HG02610 (cell line): ENCODE data around the gene IL1R2.
"Not testable (repeated sequence)": the region's sequence is repeated elsewhere in the genome, so short reads cannot be mapped to it uniquely, and the experiment has no call there.

Experiments
- ATAC-seq: cut with Tn5 transposase; IDR thresholded peaks from one replicate; pipeline ENCODE4 v1.9.1; 2021; ENCODE audit warnings: mild to moderate bottlenecking, moderate library complexity; ENCODE audit not compliant: unreplicated experiment

The IL1R2 gene

GRCh38 chr2:102057502-102058292, 65.9 kb downstream of the IL1R2 start:
- no peak for ATAC-seq

DNA sequence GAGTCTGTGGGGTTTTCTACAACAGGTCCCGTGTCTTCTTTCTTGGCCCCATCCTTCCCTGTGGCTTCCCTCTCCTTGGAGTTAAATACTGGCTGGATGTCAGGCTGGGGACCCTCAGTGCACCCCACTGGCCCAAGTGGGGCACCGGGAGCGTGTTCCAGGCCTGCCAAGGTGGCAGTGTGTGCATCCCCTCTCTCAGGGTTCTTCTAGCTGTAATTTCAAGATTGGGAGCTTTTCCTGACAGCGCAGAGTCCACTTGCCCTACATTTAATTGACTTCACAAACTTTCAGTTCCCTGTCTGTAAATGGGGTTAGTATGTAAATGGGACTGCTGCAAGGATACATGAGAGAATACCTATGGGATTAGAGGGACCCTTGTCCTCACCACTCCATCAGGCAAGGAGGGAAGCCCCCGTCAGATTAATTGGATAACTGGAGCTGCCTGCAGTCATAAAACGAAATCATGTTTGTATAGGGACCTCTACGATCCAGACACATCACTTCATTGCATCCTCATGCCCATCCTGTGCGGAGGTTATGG, 66.6 kb downstream of the IL1R2 start:
- ATAC-seq, result no peak

DNA sequence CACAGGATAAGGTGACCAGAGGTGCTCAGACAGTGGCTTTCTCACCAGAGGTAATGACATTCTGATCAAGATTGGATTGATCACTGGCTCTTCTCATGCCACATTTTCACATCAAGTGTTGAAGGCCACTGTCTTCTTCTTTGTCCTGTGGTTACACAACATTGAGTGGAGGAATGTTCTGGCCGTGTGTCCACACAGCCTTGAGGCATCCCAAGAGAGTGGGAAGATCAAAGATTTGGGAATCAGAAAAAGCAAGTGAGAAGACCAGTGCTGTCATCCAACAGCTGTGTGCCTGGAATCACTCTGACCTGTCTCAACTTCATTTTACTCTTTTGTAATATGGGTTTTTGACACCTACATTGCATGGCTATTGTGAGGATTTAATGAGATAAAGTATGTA, 67.4 kb downstream of the IL1R2 start:
- no peak for ATAC-seq

- ATAC-seq, result no peak
Measured at GRCh38 chr2:102060047-102060446, 68.3 kb downstream of the IL1R2 start.

- ATAC-seq, result no peak
Measured at GRCh38 chr2:102060792-102061191, 69.0 kb downstream of the IL1R2 start.

- ATAC-seq, result no peak
Measured at GRCh38 chr2:102061286-102061699, 69.5 kb downstream of the IL1R2 start.

DNA sequence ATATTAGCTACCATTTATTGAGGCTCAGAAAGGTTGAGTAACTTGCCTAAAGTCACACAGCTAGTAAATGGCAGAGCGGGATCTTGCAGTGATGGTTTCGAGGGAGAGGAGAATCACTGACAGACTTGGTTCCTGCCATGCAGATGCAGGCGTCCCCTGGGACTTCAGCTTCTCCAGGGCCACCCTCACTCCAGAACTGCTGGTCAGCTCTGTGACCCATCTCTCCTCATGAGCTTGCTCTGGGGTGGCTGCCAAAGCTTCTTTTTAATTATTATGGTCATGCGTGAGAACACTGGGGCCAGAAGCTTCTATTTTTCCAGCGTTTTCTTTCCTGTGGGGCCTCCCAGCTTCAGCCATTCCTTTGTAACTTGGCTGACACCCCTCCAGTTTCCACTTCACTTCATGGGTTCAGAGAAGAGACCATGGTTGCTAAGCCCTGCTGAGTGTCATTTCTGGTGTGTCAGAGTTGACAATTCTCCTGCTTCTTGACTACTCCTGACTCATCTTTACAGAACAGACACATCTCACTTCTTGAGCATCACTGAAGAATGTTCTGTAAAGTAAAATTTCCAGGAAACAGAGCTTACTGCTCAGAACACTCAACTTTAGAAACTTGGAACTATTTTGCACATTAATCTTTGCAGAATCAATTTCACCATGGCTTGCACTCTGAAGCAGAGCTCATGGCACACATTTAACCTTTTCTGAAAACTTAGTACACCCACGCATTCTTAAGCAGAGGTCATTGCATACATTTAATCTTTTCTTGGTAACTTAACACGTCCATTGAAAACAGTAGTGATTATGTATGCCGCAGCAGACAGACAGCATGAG, 70.4 kb downstream of the IL1R2 start:
- no peak for ATAC-seq

DNA sequence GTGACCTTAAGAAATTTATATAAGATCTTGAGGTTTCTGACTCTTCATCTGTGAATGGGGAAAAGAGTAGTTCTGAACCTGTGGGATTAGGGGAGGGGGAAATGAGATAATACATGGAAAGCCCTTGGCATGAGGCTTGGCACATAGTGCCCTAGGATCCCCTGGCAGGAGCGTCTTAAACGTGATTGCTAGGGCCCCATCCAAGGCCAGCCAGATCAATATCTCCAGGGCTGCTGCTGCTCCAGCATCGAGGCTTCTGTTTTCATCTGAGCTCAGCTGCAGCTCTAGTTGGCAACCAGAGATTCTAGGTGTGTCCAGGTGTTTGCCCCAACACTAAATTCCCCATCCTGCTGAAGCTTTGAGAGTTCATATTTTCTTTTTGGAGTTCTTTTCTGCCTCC, 71.0 kb downstream of the IL1R2 start:
- ATAC-seq, result no peak

- no peak for ATAC-seq
Measured at GRCh38 chr2:102063487-102063911, 71.7 kb downstream of the IL1R2 start.

DNA sequence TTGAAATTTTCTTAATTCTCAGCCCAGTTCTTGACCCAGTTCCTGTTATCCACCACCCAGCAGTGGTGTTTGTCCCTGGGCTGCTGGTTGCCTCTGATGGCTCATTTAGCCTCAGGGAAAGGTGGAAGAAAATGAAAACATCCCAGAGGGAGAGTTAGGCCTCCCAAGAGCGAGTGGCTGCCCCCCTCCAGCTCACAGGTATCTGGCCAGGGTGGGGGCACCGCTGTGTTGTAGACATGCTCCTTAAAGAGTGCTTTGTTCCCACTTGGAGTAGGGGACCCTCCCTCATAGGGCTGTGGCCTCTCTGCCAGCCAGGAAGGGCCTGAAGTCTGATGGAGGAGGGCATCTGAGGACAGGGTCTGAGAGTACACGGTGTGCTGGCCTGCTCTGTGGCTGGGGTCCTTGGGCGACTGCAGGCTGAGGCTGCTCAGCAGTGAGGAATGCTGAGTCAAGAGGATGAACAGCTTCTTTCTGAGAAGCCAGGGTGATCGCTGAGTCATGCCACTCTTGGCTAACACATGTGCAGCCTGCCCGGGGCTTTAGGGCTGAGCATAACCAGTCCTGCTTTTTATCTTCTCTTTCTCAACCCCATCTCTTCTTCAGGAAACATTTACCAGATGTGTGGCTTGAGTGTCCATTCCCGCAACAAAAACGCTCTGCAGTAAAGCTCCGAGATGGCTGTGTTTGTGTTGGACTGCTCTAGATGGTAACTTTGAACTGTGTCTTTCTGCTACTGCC, 72.3 kb downstream of the IL1R2 start:
- no peak for ATAC-seq

GRCh38 chr2:102064679-102065674, 73.2 kb downstream of the IL1R2 start:
- ATAC-seq, result no peak

- no peak for ATAC-seq
Measured at GRCh38 chr2:102065675-102066252, 74.0 kb downstream of the IL1R2 start.

- no peak for ATAC-seq
Measured at GRCh38 chr2:102066554-102066953, 74.8 kb downstream of the IL1R2 start.

DNA sequence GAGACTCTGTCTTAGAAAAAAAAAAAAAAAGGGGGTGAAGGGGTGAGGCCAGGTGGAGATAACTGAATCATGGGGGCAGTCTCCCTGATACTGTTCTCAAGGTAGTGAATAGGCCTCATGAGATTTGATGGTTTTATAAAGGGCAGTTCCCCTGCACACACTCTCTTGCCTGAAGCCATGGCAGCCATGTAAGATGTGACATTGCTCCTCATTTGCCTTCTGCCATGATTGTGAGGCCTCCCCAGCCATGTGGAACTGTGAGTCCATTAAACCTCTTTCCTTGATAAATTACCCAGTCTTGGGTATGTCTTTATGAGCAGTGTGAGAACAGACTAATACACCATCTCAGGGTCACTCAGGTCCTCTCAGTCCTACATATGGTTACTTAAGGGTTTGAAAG, 76.4 kb downstream of the IL1R2 start:
- not testable (repeated sequence) for ATAC-seq

DNA sequence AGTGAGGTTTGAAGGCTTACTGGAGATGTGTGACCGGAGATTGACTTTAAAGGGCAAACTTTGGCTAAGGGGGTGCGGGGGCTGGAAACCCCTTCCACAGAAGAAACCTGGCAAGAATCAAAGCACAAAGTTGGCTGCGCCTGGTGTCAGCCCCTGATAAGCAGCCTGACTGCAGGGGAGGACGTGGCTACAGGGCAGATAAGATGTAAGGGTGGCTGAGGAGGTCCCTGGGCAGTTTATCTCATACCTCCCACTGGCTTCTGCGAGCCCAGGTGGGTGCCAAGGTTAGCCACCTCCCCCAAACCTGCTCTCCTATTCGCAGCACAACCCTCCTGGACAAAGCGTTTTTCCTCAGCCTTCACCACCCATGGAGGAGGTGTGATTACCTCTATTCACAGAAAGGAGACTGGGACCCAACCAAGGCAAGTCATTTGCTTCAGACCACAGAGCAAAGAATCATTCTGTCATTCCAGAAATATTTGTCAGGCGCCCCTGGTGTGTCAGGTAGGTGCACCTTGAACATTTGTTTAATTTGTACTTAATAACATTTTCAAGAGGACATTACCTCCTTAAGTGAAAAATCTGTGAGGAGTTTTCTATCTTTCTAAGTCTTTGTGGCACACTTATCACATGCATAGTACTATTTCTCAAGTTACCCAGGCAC, 77.7 kb downstream of the IL1R2 start:
- no peak for ATAC-seq

- ATAC-seq, result no peak
Measured at GRCh38 chr2:102070058-102070642, 78.4 kb downstream of the IL1R2 start.

- ATAC-seq, result no peak
Measured at GRCh38 chr2:102072741-102073140, 81.0 kb downstream of the IL1R2 start.

DNA sequence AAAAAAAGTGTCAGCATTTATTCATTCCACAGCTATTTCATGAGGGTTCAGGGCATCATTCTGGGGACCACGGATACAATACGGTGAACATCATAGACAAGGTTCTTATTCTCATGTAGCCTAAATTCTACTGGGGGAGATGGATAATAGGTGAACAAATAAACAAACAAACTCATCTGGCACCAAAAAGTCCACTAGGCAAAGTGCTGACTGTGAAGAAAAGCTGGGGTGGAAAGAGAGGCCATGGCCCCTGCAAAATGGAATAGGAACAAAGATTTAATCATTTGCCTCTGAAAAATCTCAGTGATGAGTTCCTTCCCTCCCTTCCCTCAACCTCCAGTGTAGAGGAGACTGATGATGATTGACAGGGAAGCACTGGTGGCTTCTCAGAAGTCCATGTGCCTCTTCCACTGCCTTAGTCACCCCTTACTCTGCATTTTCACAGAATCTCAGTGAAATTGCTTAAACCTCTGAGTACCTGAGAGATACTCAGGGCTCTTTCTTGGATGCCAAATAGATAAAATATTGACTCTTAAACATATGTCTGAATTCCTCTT, 81.5 kb downstream of the IL1R2 start:
- no peak for ATAC-seq
